GM12892 (cell line): Measurements from ENCODE around the gene ZNHIT1.

ENCODE experiments used
- POLR2A ChIP-seq: IDR thresholded peaks from 2 replicates; pipeline ENCODE4 v1.6.1; 2011; ENCODE audit warnings: low read depth, low read length, control low read depth
- POLR2AphosphoS5 ChIP-seq: IDR thresholded peaks from 2 replicates; pipeline ENCODE4 v1.6.1; 2011; ENCODE audit warnings: low read depth, low read length, control low read depth

DNA sequence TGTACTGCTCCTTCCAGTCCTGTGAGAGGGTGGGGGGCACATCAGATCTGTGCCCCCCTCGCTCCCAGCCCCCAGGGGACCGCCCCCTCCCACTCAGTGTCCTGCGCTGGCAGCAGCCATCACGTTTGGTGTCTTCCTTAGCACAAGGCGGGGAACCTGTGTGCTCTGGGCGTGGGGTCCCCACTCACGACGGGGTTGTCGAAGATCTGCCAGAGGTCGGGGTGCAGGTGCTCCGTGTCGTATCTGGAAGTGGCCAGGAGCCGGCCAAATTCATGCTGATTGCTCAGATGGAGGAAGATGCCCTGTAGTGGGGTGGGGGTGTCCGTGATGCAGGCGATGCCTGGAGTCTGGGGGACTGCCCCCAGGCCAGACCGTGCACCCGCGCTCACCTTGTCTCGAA is 7.8 kb upstream of the ZNHIT1 start:
- TF ChIP-seq POLR2AphosphoS5 (no peak), POLR2A (no peak)
